NCI-H524 (cell line): Measurements from ENCODE around the gene FOXQ1.
"Not testable (repeated sequence)": the region's sequence is repeated elsewhere in the genome, so short reads cannot be mapped to it uniquely, and the experiment has no call there.

Experiments
- DNase-seq, 2 experiments: peaks; one replicate each; lab custom pipeline; 2025; lab: John Stamatoyannopoulos, UW

The FOXQ1 gene

DNA sequence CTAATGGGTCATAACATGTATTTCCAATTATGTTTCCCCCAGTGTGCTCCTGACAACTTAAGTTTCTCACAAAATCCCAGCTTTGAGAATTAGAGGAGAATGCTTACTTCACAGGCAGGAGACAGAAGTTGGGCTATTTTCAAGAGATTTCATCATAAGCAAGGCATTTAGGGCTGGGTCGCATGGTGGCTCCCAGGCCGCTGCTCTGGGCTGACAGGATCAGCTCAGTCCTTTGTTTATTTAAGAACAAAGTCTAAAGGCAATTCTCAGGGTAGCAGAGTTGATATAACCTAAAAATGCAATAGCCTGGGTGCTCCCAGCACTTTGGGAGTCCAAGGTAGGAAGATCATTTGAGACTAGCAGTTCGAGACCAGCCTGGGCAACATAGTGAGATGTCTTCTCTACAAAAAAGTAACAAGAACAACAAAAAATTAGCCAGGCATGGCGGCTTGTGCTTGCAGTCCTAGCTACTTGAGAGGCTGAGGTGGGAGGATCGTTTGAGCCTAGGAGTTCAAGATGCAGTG is 10.9 kb downstream of the FOXQ1 start:
- DNase-seq = no peak

DNA sequence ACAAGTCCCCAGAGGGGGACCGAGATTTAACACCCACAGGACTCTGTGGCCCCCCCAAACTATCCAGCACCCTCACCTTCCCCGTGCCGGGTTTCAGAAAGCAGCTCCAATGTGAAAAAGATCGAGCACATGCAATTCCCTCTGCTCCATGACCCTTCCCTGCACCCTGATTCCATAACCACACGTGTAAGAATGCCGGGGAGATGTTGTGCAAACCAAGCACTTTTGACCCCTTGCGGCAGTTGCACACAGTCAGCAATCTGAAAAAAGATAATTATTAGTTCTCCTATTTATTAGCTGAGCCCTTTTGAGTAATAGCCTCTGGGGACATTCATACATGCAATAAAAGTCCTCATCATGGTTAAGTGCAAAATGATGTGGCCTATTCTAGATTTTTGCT is 13.0 kb downstream of the FOXQ1 start:
- no peak for DNase-seq

DNA sequence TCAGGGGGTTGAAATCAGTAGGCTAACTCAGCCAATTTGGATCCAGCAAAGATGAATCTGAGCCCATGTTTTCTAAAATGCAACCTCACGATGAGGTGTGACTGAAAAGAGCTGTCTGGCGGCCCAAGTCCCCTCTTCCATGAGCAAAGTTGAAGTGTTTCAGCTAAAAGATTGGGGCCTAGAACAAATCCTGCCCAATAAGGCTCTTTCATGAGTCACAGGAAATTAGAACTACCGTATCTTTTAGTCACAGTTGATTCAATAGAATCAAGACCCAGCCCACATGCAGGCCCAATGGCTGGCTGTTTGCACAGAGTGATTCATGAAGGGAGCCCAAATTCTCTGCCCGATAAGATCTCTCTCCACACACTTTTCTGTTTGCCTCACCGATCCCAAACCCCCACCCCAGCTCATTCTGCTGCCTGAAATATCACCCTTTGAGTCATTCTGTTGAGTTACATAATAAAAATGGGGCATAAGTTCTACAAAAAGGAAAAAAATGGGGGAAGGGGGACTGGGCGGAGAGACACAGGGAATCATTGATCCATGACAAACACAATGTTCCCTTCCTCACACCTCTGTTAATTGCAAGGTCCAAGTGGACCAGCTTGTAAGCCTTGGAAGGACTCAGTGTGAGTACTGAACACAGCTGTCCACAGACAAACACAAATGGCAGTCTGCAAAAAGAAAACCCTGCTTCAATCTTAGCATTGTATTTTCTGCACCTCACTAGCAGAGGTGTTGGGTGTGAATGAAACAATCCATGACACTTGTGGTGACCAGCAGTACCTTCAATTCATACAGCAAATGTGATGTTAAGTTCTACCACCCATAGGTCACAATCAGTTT is 13.8 kb downstream of the FOXQ1 start:
- no peak for DNase-seq

DNA sequence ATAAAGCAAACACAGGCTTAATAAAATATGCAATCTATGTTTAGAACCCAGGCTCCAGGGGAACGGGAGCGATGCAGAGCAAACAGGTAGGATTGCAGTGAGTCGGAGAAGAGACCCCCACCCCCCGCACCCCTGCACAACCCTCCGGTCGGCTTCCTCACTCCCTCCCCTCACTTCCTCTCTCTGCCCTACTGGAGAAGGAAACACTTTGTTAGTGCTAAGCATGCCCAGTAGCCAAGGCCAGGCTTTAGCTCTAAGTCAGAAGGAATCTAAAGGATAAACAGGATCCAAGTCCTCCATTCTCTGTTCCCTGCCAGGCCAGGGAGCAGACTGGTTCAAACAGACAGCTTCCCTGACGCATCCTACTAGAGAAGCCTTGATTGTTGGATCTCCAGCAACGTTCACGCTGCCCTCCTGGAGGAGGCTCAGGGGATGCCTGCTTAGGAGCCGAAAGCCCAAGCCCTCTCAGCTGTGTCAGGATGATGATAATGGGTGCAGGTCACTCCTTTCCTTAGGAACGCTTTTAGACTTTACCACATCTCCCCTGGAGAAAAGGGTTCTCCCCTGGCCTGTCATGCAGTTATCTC is 14.7 kb downstream of the FOXQ1 start:
- no peak for DNase-seq

DNA sequence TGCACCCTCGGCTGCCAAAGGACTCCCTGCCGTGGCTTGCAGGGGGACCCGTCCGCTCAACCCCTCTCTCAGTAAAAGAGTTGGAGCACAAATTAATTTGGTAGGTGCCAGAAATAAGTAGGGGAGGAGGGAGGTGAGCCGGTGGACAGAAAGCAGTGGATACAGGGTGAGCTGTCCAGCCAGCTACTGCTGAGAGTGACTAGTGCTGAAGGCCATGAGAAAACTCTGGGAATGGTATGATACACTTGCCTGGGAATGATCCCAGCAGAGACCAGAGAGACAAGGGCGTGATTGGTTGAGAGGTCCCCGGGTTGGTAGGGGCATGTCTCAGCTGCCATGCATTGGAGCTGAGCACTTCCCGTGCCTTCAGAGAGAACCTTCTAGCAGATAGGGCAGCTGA is 15.7 kb downstream of the FOXQ1 start:
- no peak for DNase-seq

DNA sequence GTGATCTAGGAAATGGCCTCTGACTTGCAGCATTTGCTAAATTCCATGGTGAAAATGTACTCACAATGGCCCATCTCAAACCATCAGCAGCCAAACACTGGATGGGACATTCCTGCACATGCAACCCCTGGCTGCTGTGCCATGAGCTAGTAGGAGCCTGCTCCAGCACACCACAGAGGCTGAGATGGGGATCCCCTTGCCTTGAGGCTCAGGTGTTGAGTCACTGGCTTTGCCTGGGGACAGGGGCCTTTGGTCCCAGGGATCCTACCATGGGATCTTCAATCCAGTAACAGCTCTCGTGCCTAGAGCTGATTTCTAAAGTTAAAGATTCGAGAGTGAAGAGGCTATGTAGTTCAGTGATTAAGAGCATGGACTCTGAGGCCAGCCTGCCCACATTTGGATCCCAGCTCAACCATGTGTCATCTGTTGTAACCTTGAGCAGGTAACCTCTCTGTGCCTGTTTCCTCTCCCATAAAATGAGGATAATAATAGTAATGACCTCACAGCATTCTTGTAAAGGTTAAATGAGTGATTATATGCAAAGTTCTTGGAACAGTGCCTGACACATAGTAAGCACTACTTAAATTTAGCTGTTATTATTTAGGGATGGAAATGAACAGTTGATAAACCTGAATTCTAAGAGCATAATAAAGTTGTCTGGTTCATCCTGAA is 16.4 kb downstream of the FOXQ1 start:
- no peak for DNase-seq

DNA sequence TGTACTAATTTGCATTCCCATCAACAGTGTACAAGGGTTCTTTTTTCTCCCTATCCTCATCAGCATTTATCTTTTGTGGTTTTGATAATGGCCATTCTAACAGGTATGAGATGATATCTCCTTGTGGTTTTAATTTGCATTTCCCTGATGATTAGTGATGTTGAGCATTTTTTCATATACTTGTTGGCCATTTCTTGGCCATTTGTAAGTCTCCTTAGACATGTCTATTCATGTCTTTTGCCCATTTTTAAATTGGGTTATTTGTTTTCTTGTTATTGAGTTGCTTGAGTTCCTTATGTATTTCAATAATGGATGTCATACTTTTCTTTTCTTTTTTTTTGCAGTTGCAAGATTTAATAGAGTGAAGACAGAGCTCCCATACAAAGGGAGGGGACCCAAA is 17.8 kb downstream of the FOXQ1 start:
- DNase-seq = no peak

DNA sequence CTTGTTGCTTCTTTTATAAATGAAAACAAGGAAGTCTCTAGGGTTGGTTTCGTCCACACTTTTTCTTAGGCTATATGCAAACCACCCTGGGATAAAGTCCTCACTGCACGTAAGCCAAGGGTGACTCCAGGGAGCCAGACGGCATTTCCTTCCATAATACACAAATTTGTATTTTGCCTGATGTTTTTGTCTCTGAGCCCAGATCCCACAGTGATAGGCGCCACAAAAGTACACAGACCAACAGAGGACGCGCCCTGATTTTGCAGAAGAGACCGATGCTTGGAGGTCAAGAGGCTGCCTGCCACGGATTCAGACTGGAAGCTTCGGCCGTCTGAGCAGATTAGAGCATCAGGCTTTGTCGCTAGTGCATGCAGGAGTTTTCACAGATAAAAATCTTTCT is 22.8 kb downstream of the FOXQ1 start:
- DNase-seq = no peak

DNA sequence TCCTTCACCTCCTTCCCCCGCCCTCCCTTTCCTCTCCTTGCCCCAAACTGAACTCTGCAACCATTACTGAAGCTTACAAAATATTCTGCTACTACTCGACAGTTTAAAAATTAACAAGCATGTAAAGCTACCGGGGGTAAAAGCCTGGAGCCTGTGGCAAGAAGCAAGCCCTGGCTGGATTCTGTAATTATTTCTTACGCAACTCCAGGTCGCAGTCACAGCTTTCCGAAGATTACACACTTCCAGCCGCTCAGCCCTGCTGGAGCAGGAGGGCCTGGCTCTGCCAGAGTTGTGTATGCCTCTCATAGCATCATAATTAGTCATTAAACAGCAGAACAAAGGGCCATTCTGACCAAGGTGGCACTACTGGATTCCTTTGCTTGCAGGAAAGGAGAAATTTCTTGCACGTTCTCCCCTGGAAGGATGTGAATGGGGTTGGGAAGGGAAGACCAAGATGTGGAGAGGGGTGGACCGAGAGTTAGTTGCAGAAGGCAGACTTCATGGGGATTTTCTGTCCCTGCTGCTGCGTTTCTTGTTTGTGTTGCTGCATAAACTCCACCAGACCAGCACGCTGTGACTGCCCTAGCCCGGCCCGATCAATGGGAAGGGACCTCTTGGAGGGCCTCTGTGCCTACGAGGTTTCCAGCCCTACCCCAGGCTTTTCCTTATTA is 23.6 kb downstream of the FOXQ1 start:
- DNase-seq = no peak

DNA sequence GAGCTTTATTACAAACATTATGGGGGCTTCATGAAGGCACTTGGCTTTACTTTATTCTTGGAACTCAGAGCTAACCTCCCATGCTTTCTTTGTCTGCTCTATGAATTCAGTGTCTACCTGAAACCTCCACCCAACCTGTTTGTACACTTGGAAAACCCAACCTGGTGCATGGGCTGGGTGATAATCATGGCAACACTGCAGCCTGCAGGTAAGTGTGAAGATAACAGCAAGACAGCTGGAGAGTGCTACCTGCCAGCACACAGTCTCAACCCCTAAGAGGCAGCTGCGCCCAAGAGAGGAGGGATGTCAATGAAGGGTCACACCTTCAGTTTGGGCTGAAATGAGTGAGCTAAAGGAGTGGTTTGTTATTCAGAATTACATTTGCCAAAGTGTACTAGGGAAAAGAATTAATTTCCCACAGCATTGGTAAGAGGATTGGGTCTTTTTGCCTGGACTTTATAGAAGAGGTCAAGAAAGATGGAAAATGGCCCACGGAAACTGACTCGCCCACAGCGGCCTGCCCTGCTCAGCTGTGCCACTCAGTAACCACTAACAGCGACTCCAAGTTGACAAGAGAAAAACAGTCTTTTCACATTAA is 24.4 kb downstream of the FOXQ1 start:
- DNase-seq = peak in 1 of 2 experiments; percentile 22

DNA sequence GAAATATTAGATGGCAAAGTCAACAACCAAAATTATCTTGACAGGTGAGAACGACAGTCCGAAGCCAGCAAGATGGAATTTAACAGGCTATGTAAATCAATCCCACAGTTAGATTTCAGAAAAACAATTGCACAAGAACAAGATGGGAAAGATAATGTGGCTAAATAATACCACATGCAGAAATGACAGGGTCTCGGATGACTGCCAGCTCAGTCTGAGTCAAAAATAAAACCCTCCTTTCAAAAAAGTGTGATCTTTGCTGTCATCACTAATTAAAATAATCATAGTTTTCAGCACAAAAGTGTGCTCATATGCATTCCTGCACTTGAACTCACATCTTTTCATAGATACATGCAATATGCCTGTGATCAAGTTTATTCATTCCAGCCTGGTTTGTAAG is 25.9 kb downstream of the FOXQ1 start:
- no peak for DNase-seq

DNA sequence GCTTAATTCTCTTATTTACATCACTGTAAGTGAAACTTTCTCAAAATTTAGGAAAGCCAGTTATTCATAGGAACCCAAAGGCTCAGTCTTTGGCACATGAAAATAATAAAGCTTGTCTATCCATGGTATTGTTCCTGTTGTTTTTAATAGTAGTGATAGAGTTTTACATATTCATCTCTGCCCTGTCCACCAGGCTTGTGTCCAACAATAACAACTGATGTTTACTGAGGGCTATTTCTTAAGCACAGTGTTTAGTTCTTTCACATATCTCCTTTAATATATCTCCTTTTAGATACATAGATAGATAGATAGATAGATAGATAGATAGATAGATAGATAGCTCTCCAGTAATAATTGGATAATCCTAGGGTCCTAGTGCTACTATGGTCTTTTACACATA is 34.2 kb downstream of the FOXQ1 start:
- DNase-seq = no peak

DNA sequence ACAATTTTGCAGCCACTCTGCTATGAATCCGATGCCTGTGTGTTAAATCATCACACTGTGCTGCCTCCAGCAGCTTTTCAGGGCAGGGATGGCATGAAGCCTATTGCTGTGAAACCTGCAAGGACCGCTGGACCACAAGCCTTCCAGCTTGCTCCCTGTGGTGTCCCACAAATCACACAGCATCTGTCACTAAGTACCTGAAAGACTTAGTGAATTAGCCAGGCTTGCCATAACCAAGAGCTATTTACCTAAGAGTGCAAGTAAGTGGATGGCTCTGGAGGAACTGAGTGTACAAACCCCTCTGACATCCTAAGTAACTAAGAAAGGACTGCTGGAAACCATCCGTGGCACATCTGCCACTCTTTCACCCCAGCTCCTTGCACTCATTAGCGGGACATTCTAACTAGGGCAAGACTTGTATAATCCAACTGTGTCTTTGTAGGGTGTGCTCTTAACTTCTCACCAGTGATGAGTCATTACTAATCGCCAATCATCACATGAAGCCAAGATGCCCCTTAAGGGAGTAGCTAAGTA is 34.7 kb downstream of the FOXQ1 start:
- DNase-seq = peak; percentile 74 to 81

DNA sequence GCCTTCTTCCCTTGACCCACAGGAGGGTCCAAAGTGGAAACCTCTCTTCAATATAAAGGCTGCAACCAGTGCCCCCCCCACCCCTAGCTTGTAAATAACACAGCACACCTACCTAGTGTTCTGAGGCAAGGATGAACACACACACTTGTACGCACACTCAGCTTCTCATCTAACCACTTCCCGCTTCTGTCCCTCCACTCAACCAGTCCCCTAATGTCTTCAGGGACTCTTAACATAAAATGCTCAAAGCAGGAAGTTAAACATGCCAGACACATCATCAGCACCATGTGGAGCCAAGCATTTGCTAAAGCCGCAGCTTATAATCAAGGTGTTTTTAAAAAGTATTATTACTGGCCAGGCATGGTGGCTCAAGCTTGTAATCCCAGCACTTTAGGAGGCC is 35.3 kb downstream of the FOXQ1 start:
- DNase-seq = peak in 1 of 2 experiments; percentile 10

DNA sequence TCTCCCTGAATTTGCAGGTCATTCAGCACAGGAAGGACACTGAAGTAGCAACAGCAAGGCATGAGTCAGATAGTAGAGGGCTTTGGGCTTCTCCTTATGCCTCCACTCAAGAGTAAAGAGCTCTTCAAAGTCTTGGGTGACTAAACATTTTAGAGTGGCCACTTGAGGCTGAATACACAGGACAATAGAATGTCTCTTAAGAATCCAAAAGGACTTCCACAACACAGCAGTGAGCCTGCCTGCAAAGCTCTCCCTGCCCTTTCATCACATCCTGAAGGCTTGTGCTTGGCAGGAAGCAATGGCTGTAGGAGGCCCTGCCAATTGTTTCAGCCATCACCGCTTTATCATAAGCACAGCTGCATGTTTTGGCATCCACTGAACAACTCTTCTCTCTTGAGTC is 36.8 kb downstream of the FOXQ1 start:
- peak; percentile 84 to 88 for DNase-seq

DNA sequence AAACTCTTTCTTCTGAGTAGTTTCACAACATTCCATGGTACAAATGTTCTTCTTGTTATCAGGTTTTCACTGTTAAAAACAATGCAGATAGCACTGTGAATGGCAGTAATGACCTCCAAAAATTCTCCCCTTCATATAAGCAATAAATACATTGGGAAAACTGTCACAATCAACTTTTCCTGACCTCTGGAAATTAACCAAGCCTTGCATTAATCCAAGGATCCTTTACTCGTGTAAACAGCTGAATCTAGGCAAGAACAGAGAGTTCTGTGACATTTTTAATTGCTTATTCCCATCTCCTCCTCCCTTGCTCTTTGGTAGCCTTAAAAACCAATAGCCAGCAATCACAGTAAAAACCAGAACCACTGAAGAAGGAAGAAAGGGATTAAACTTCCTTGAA is 37.8 kb downstream of the FOXQ1 start:
- DNase-seq = no peak

DNA sequence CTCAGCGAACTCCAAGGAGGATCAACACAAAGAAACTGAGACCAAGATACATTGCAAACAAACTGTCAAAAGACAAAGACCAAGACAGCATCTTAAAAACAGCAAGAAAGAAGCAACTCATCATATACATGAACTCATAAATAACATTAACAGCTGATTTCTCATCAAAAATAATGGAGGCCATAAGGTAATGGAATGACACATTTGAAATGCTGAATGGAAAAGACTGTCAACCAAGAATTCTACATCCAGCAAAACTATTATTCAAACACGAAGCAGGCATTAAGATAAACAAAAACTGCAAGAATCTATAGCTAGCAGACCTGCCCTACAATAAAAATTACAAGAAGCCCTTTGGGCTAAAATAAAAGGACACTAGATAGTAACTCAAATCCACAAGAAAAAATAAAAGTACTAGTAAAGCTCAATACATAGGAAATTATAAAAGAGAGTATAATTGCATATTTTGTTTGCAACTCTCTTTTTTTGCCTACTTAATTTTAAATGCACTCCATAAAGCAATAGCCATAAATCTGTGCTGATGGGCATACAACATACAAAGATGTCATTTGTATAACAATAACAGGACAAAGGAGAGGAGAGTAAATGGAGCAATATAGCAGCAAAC is 39.6 kb downstream of the FOXQ1 start:
- DNase-seq = no peak

DNA sequence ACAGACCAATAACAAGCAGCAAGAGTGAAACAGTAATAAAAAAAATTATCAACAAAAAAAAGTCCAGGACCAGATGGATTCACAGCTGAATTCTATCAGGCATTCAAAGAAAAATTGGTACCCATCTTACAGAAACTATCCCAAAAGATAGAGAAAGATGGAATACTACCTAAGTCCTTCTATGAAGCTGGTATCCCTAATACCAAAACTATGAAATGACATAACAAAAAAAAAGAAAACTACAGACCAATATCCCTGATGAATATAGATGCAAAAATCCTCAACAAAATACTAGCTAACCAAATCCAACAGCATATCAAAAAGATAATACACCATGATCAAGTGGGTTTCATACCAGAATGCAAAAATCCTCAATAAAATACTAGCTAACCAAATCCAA is 43.2 kb downstream of the FOXQ1 start:
- not testable (repeated sequence) for DNase-seq

DNA sequence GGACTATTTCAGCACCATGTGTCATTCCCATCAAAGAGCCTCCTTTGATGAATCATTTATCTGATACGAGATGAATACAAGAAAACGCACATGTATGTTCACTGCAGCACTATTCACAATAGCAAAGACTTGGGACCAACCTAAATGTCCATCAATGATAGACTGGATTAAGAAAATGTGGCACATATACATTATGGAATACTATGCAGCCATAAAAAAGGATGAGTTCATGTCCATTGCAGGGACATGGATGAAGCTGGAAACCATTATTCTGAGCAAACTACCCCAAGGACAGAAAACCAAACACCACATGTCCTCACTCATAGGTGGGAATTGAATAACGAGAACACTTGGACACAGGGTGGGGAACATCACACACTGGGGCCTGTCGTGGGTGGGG is 49.8 kb downstream of the FOXQ1 start:
- not testable (repeated sequence) for DNase-seq

DNA sequence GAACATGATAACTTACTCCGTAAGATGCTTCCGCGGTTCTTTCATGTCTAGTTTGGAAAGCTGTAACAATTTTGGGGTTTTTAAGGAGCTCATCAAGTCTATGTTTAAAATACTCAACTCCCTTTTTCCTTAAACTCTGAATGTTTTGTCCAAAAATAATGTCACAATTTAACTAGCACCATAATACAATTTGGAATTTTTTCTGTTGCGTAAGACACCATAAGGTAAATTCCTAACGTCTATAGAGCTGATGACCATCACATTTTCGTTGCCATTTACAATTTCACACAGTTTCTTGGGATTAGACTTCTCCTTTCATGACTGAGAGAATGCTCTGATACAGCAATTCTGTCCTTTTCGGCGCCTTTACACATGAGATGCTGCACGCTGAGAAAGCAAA is 50.7 kb downstream of the FOXQ1 start:
- no peak for DNase-seq

DNA sequence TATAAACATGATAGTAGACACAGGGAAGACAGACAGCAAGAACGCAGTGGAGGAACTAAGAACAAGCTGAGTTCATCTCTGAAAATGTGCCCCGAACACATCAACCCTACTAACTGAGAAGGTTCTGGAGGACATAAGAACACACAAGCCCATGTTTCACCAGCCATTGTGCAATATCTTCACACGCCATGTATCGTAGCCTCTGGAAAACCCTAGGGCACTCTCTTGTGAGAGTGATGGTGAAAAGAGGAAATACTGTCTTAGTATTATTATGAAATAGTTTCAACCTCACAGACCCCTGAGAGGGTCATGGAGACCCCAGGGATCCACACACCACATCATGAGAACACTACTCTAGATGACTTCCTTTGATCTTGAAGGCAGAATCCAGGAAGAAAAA is 51.4 kb downstream of the FOXQ1 start:
- DNase-seq = no peak
